Mesenchymal stem cell (in vitro differentiated cells and primary cell): ENCODE measurements around the gene PPP1R15A.

ENCODE experiments used
- DNase-seq: peaks from one replicate; pipeline ENCODE4 v3.0.0-alpha.2; 2013
- H2AFZ ChIP-seq: one replicate; pipeline ENCODE4 v1.6.1; 2013; ENCODE audit warnings: low read depth, mild to moderate bottlenecking, control low read depth, inconsistent platforms, low read length, moderate library complexity
- H2AK5ac ChIP-seq: 2 replicates; pipeline ENCODE4 v1.6.1; 2013; ENCODE audit warnings: low read length, moderate library complexity, mild to moderate bottlenecking, inconsistent platforms; ENCODE audit not compliant: severe bottlenecking
- H2BK120ac ChIP-seq: one replicate; pipeline ENCODE4 v1.6.1; 2013; ENCODE audit warnings: low read depth, mild to moderate bottlenecking, inconsistent platforms, low read length, moderate library complexity
- H2BK12ac ChIP-seq, 2 experiments: one replicate each; pipeline ENCODE4 v1.6.1; 2013; ENCODE audit warnings: inconsistent platforms in 2 of 2, low read length in 2 of 2, mild to moderate bottlenecking in 2 of 2, moderate library complexity in 2 of 2, control low read depth in 1 of 2
- H2BK15ac ChIP-seq: one replicate; pipeline ENCODE4 v1.6.1; 2013; ENCODE audit warnings: mild to moderate bottlenecking, low read depth, inconsistent platforms; ENCODE audit not compliant: poor library complexity, severe bottlenecking
- H2BK5ac ChIP-seq: 2 replicates; pipeline ENCODE4 v1.6.1; 2013; ENCODE audit warnings: low read depth, mild to moderate bottlenecking, low read length, control low read depth, inconsistent platforms; ENCODE audit not compliant: poor library complexity, severe bottlenecking
- H3K14ac ChIP-seq, 2 experiments: one replicate each; pipeline ENCODE4 v1.6.1; 2013; ENCODE audit warnings: inconsistent platforms in 2 of 2, low read length in 2 of 2, control low read depth in 1 of 2, mild to moderate bottlenecking in 1 of 2, moderate library complexity in 1 of 2
- H3K18ac ChIP-seq, 2 experiments: one replicate each; pipeline ENCODE4 v1.6.1; 2013; ENCODE audit warnings: inconsistent platforms in 2 of 2, low read length in 2 of 2, control low read depth in 1 of 2, low read depth in 1 of 2, mild to moderate bottlenecking in 1 of 2
- H3K23ac ChIP-seq, 2 experiments: one replicate each; pipeline ENCODE4 v1.6.1; 2013; ENCODE audit warnings: inconsistent platforms in 2 of 2, low read length in 2 of 2, mild to moderate bottlenecking in 2 of 2, moderate library complexity in 2 of 2, control low read depth in 1 of 2
- H3K27ac ChIP-seq: 2 replicates; pipeline ENCODE4 v1.5.1; 2013; ENCODE audit warnings: mild to moderate bottlenecking, moderate library complexity, low read length, control low read depth, inconsistent platforms; ENCODE audit not compliant: poor library complexity, severe bottlenecking
- H3K27me3 ChIP-seq, 2 experiments: 2 replicates each; pipeline versions ENCODE4 v1.6.1 to v1.7.0; 2013; ENCODE audit warnings: low read length in 2 of 2, mild to moderate bottlenecking in 2 of 2, moderate library complexity in 2 of 2, control low read depth in 1 of 2, inconsistent platforms in 1 of 2; ENCODE audit not compliant: control insufficient read depth in 1 of 2, insufficient read depth in 1 of 2
- H3K36me3 ChIP-seq, 2 experiments: 2 replicates each; pipeline versions ENCODE4 v1.6.1 to v1.7.0; 2013; ENCODE audit warnings: low read length in 2 of 2, control low read depth in 1 of 2, inconsistent platforms in 1 of 2, low read depth in 1 of 2, mild to moderate bottlenecking in 1 of 2; ENCODE audit not compliant: insufficient read depth in 2 of 2, control insufficient read depth in 1 of 2
- H3K4ac ChIP-seq, 2 experiments: one replicate each; pipeline ENCODE4 v1.6.1; 2013; ENCODE audit warnings: inconsistent platforms in 2 of 2, low read length in 2 of 2, mild to moderate bottlenecking in 2 of 2, moderate library complexity in 2 of 2, control low read depth in 1 of 2, low read depth in 1 of 2
- H3K4me1 ChIP-seq: 2 replicates; pipeline ENCODE4 v1.6.1; 2013; ENCODE audit warnings: low read depth, low read length, control low read depth; ENCODE audit not compliant: control insufficient read depth, insufficient read depth
- H3K4me2 ChIP-seq: 2 replicates; pipeline ENCODE4 v1.6.1; 2013; ENCODE audit warnings: low read length, mild to moderate bottlenecking, inconsistent platforms; ENCODE audit not compliant: poor library complexity, severe bottlenecking
- H3K4me3 ChIP-seq, 2 experiments: 2 replicates each; pipeline versions ENCODE4 v1.5.1 to v1.7.0; 2013; ENCODE audit warnings: low read length in 2 of 2, mild to moderate bottlenecking in 2 of 2, control low read depth in 1 of 2, low read depth in 1 of 2; ENCODE audit not compliant: insufficient read depth in 1 of 2
- H3K79me1 ChIP-seq: replicated peaks from 2 replicates; pipeline ENCODE4 v1.6.1; 2013; ENCODE audit warnings: mild to moderate bottlenecking, control low read depth, low read length, inconsistent platforms; ENCODE audit not compliant: poor library complexity, severe bottlenecking
- H3K9ac ChIP-seq: 2 replicates; pipeline ENCODE4 v1.7.0; 2013; ENCODE audit warnings: mild to moderate bottlenecking, low read length, moderate library complexity
- H3K9me3 ChIP-seq: 2 replicates; pipeline ENCODE4 v1.7.0; 2013; ENCODE audit warnings: mild to moderate bottlenecking, low read length; ENCODE audit not compliant: control insufficient read depth
- H4K8ac ChIP-seq: one replicate; pipeline ENCODE4 v1.6.1; 2013; ENCODE audit warnings: inconsistent platforms, mild to moderate bottlenecking, low read length, moderate library complexity
- H4K91ac ChIP-seq: one replicate; pipeline ENCODE4 v1.6.1; 2013; ENCODE audit warnings: mild to moderate bottlenecking, low read length, inconsistent platforms
- WGBS: methylation state at CpG from one replicate; pipeline ENCODE4 v1.1.7; 2013; ENCODE audit warnings: mixed read lengths; 5-methylcytosine and 5-hydroxymethylcytosine counted together

Gene PPP1R15A

GRCh38 chr19:48862827-48863226, 9.4 kb upstream of the PPP1R15A start:
- H3K4me3 ChIP-seq = no peak overlapping the region
- H3K18ac ChIP-seq = no peak overlapping the region
- H3K14ac ChIP-seq = no peak overlapping the region
- H3K27ac ChIP-seq = no peak overlapping the region
- WGBS = 95% methylated on average over 6 of the region's 7 CpGs
- no peak overlapping the region for H3K4ac ChIP-seq
- no peaks in the 10 kb centered on the region for H3K9me3 ChIP-seq
- no peak overlapping the region for H4K8ac ChIP-seq
- H2BK12ac ChIP-seq = no peak overlapping the region
- H3K23ac ChIP-seq = no peak overlapping the region
- no peak overlapping the region for H3K9ac ChIP-seq
- DNase-seq = no peak
- H3K36me3 ChIP-seq = peaks cover 33 to 65% of the 10 kb centered on the region in 2 experiments
- H3K4me2 ChIP-seq = no peak overlapping the region
- H2BK120ac ChIP-seq = no peak overlapping the region
- no peaks in the 10 kb centered on the region for H3K27me3 ChIP-seq
- no peak overlapping the region for H2AFZ ChIP-seq
- peaks cover 7% of the 10 kb centered on the region for H3K4me1 ChIP-seq
- no peak overlapping the region for H4K91ac ChIP-seq
- H3K79me1 ChIP-seq = peaks cover 6% of the 10 kb centered on the region
- H2BK5ac ChIP-seq = no peak overlapping the region
- H2BK15ac ChIP-seq = no peak overlapping the region
- H2AK5ac ChIP-seq = no peak overlapping the region

GRCh38 chr19:48866692-48867091, 5.5 kb upstream of the PPP1R15A start:
- H2AK5ac ChIP-seq = no peak overlapping the region
- H2BK12ac ChIP-seq = no peak overlapping the region
- H2BK15ac ChIP-seq = no peak overlapping the region
- H4K91ac ChIP-seq = no peak overlapping the region
- no peak overlapping the region for H3K27ac ChIP-seq
- peak overlapping the region; percentile 90 for H3K9ac ChIP-seq
- H3K36me3 ChIP-seq = peaks cover 10 to 30% of the 10 kb centered on the region in 2 experiments
- no peak overlapping the region for H4K8ac ChIP-seq
- H3K23ac ChIP-seq = no peak overlapping the region
- no peaks in the 10 kb centered on the region for H3K27me3 ChIP-seq
- no peak overlapping the region for H3K14ac ChIP-seq
- peaks cover 14% of the 10 kb centered on the region for H3K4me1 ChIP-seq
- H2BK120ac ChIP-seq = no peak overlapping the region
- no peaks in the 10 kb centered on the region for H3K9me3 ChIP-seq
- H3K4me2 ChIP-seq = no peak overlapping the region
- H3K4ac ChIP-seq = no peak overlapping the region
- peak overlapping the region in 1 of 2 experiments; percentile 87 for H3K4me3 ChIP-seq
- peaks cover 6% of the 10 kb centered on the region for H3K79me1 ChIP-seq
- DNase-seq = no peak
- H2BK5ac ChIP-seq = no peak overlapping the region
- no peak overlapping the region for H2AFZ ChIP-seq
- 80% methylated on average over 6 of the region's 6 CpGs for WGBS
- H3K18ac ChIP-seq = no peak overlapping the region

GRCh38 chr19:48867123-48867745, 5.0 kb upstream of the PPP1R15A start:
- Histone ChIP-seq H3K9ac (peak overlapping the region; percentile 90), H2AFZ (no peak overlapping the region), H3K23ac (peak overlapping the region in 1 of 2 experiments; percentile 51), H3K27me3 (no peaks in the 10 kb centered on the region), H3K4ac (peak overlapping the region in 1 of 2 experiments; percentile 52), H2BK5ac (no peak overlapping the region), H2BK15ac (no peak overlapping the region), H3K79me1 (peaks cover 6% of the 10 kb centered on the region), H3K36me3 (peaks cover 10 to 26% of the 10 kb centered on the region in 2 experiments), H2AK5ac (no peak overlapping the region), H2BK120ac (no peak overlapping the region), H4K8ac (peak overlapping the region; percentile 52), H3K9me3 (no peaks in the 10 kb centered on the region), H3K4me2 (peak overlapping the region; percentile 64), H3K14ac (peak overlapping the region in 1 of 2 experiments; percentile 36), H3K4me3 (peak overlapping the region in 1 of 2 experiments; percentile 87), H3K27ac (no peak overlapping the region), H3K4me1 (peaks cover 15% of the 10 kb centered on the region), H2BK12ac (peak overlapping the region; percentile 40 to 85), H3K18ac (peak overlapping the region; percentile 72 to 80), H4K91ac (peak overlapping the region; percentile 70)
- 85% methylated on average over 14 of the region's 14 CpGs for WGBS
- DNase-seq = no peak

GRCh38 chr19:48867746-48868113, 4.5 kb upstream of the PPP1R15A start:
- WGBS = 70% methylated on average over 7 of the region's 7 CpGs
- peak overlapping the region; percentile 90 for H3K9ac ChIP-seq

More at GRCh38 chr19:48867746-48868113, 4.5 kb upstream of the PPP1R15A start:
- H3K27me3 ChIP-seq = no peaks in the 10 kb centered on the region
- H3K14ac ChIP-seq = peak overlapping the region in 1 of 2 experiments; percentile 82
- DNase-seq = no peak
- H2BK15ac ChIP-seq = peak overlapping the region; percentile 44
- H3K18ac ChIP-seq = peak overlapping the region; percentile 72 to 80
- H4K91ac ChIP-seq = peak overlapping the region; percentile 81
- H3K4me1 ChIP-seq = peaks cover 15% of the 10 kb centered on the region
- no peak overlapping the region for H2AK5ac ChIP-seq
- H2BK5ac ChIP-seq = no peak overlapping the region
- peaks cover 10 to 24% of the 10 kb centered on the region in 2 experiments for H3K36me3 ChIP-seq
- H3K23ac ChIP-seq = peak overlapping the region in 1 of 2 experiments; percentile 51
- peak overlapping the region; percentile 80 for H2BK120ac ChIP-seq
- H2BK12ac ChIP-seq = peak overlapping the region in 1 of 2 experiments; percentile 85
- no peaks in the 10 kb centered on the region for H3K9me3 ChIP-seq
- peak overlapping the region; percentile 64 for H3K4me2 ChIP-seq
- H4K8ac ChIP-seq = peak overlapping the region; percentile 52
- H3K4ac ChIP-seq = peak overlapping the region in 1 of 2 experiments; percentile 93
- H2AFZ ChIP-seq = no peak overlapping the region
- H3K4me3 ChIP-seq = peak overlapping the region in 1 of 2 experiments; percentile 87
- peaks cover 6% of the 10 kb centered on the region for H3K79me1 ChIP-seq
- no peak overlapping the region for H3K27ac ChIP-seq
